Mucosa of descending colon (tissue), 3 donors: ENCODE measurements around the gene DOCK4. TPM values are rescaled to one million over a fixed set of nuclear protein-coding genes. Genes with fewer than 3 reads are reported as not detected.

ENCODE experiments used
- ATAC-seq: fragments of 200-7000 bp; cut with Tn5 transposase; one replicate; pipeline ENCODE4 v1.9.1; 2020; ENCODE audit warnings: mild to moderate bottlenecking, moderate library complexity
- DNase-seq, 3 donors: peaks; one replicate each; pipeline ENCODE4 v3.0.0-alpha.2; 2020
- H3K36me3 ChIP-seq: fragments of 200-600 bp; one replicate; pipeline ENCODE4 v1.8.0; 2021; ENCODE audit warnings: low read depth, mild to moderate bottlenecking
- H3K4me1 ChIP-seq: fragments of 200-600 bp; one replicate; pipeline ENCODE4 v1.8.0; 2021; ENCODE audit warnings: low read depth, mild to moderate bottlenecking
- H3K4me3 ChIP-seq: fragments of 200-600 bp; one replicate; pipeline ENCODE4 v1.8.0; 2021; ENCODE audit warnings: mild to moderate bottlenecking
- H3K9me3 ChIP-seq: fragments of 200-600 bp; one replicate; pipeline ENCODE4 v1.8.0; 2021; ENCODE audit warnings: mild to moderate bottlenecking
- intact Hi-C, 2 donors: fragments of 100-400 bp; cut with DNase I in 1 of 2; cut with micrococcal nuclease in 1 of 2; formaldehyde crosslinking; loops; one replicate each; pipeline versions ENCODE4 v1.11.0 to v1.11.1; 2022; cut with DNase I, micrococcal nuclease
- total RNA-seq, 3 donors: library from RNA; stranded (reverse); fragmentation: NEBNext Ultra II Directional in 2 of 3; extraction: Animal tissue kit (Norgen Biotek cat#: 25700) in 2 of 3; gene quantifications; one replicate each; pipeline versions ENCODE4 v1.2.1 to v1.2.4, GENCODE V29; 2021 to 2023
- TF ChIP-seq, protein P1 (sequence below): fragments of 200-600 bp; IDR thresholded peaks from one replicate; pipeline ENCODE4 v1.8.0; 2022; ENCODE audit warnings: antibody characterized with exemption, mild to moderate bottlenecking
- donor health status: DM: no; HTN: no; CAD: no; lungs with moderate emphysema.
- donor health status: DM: no; HTN: no; CAD: no.
- donor health status: DM: no; HTN: yes; CAD: no.

Gene DOCK4
- total RNA-seq, 3 donors from 2014 or later = 9.2 to 18.4 (median 12.7) TPM

DNA sequence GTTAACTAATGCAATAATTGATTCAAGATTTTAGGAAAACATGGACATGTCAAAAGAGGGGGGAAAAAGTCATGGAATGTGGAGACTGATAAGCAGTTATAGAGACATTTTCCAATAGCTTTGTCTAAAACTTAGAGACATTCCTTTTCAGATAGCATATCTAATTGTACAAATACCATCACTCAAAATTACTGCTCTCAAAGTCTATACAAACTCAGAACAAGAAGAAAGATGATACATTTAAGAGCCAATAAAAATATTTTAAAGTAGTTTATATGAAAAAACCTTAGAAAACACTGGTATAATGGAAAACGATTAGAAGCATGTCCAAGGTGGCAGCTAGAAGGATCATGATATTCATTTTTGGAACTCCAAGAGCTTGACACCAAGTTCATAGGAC is 146.5 kb downstream of the DOCK4 start:
- ATAC-seq (no peak), DNase-seq (no peak)
- no peaks in the 10 kb centered on the region for H3K36me3 ChIP-seq
- TF ChIP-seq, protein P1, sequence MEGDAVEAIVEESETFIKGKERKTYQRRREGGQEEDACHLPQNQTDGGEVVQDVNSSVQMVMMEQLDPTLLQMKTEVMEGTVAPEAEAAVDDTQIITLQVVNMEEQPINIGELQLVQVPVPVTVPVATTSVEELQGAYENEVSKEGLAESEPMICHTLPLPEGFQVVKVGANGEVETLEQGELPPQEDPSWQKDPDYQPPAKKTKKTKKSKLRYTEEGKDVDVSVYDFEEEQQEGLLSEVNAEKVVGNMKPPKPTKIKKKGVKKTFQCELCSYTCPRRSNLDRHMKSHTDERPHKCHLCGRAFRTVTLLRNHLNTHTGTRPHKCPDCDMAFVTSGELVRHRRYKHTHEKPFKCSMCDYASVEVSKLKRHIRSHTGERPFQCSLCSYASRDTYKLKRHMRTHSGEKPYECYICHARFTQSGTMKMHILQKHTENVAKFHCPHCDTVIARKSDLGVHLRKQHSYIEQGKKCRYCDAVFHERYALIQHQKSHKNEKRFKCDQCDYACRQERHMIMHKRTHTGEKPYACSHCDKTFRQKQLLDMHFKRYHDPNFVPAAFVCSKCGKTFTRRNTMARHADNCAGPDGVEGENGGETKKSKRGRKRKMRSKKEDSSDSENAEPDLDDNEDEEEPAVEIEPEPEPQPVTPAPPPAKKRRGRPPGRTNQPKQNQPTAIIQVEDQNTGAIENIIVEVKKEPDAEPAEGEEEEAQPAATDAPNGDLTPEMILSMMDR = no peak
- H3K4me3 ChIP-seq = no peak overlapping the region
- intact Hi-C loops = no loop called here
- no peaks in the 10 kb centered on the region for H3K4me1 ChIP-seq
- H3K9me3 ChIP-seq = no peaks in the 10 kb centered on the region

DNA sequence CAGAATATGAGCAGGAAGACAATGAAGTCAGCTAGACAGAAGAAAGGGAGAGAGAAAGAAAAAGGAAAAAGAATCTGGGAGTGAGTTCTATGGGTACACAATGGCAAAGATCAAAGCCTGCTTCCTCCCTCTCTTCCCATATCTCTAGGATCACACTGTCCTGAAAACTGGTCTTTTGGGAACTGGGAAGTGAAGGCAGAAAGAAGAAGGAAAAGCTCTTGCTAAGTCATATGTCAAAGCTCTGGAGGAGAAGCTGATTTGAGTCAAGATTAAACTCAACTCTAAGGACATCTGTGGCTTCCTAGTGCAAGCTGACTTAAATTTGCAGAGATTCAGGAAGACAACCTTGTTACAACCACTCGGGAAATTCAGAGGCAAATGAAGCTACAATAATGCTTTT is 147.5 kb downstream of the DOCK4 start:
- no peak for ATAC-seq
- no peaks in the 10 kb centered on the region for H3K36me3 ChIP-seq
- H3K4me3 ChIP-seq = no peak overlapping the region
- DNase-seq = no peak
- intact Hi-C loops = no loop called here
- no peaks in the 10 kb centered on the region for H3K4me1 ChIP-seq
- TF ChIP-seq, protein P1 = no peak
- no peaks in the 10 kb centered on the region for H3K9me3 ChIP-seq

DNA sequence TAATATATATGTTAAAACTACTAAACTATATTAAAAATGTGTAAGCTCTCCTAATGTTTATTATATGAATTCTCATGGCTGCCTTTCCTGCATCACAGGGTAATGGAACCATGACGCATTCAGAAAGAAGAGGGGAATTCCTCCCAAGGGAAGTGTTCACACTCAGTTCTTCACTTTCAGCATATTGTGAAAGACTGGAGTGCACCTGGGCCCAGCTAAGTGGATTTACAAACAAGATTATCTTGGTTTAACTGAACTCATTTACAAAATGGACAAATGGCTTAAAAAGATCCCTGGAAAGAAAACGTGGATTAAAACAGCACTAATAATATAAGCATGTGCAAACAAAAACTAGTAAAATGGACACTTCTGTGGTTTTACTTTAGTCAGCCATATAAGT is 149.8 kb downstream of the DOCK4 start:
- DNase-seq (no peak), ATAC-seq (no peak)
- H3K4me3 ChIP-seq = no peak overlapping the region
- no peaks in the 10 kb centered on the region for H3K4me1 ChIP-seq
- H3K9me3 ChIP-seq = no peaks in the 10 kb centered on the region
- intact Hi-C loops = no loop called here
- TF ChIP-seq, protein P1 = no peak
- no peaks in the 10 kb centered on the region for H3K36me3 ChIP-seq

DNA sequence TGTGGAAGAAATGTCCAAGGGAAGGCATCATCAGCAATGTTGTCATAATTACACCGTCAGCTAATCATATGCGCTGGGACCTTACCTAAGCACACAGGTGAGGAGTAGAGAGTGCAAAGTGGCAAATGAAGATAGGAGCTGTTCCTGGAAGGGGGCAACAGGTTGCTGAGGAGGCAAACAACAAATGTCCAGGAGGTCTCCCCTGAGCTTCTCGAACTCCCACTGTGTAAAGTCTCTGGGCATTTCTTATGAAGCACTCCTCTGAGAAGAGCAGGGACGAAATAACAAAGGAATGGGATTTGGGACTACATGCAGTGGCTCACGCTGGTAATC is 152.5 kb downstream of the DOCK4 start:
- no peaks in the 10 kb centered on the region for H3K36me3 ChIP-seq
- H3K9me3 ChIP-seq = no peaks in the 10 kb centered on the region
- TF ChIP-seq, protein P1 = no peak
- intact Hi-C loops = no loop called here
- H3K4me3 ChIP-seq = no peak overlapping the region
- H3K4me1 ChIP-seq = no peaks in the 10 kb centered on the region
- ATAC-seq (no peak), DNase-seq (no peak)

DNA sequence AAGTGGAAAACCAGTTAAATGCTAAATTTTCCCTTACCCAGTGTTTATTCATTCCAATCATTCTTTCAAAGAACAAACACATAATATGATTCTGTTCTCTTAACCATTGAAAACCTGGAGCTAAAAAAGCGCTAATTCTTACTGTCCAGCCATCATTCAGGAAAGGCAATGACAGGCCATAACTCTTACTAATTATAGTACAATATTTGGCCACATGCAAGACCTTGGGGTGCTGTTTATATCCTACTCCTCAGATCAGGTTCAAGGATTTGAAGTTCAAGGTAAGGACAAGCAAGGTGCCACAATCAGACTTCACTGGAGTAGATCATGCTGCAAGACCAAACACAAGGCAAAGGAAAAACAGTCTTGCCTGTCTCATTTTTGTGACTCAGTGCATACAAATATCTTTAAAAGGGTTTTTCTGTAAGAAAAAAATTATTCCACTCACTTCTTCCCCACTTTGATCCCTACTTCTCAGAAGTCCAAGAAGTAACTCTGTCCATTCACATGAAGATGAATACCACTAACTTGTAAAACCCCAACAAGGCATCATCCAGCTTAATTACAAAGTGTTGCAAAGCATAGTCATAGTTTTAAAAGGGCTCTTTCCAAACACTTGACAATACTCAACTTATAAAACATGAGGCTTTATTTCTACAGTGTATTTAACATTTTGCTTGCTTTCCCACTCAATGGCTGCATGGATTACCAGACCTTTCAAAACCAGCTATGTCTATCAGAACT is 153.0 kb downstream of the DOCK4 start:
- H3K4me3 ChIP-seq = no peak overlapping the region
- DNase-seq = no peak
- intact Hi-C loops = no loop called here
- ATAC-seq = no peak
- no peaks in the 10 kb centered on the region for H3K36me3 ChIP-seq
- TF ChIP-seq, protein P1 = no peak
- H3K4me1 ChIP-seq = no peaks in the 10 kb centered on the region
- no peaks in the 10 kb centered on the region for H3K9me3 ChIP-seq

DNA sequence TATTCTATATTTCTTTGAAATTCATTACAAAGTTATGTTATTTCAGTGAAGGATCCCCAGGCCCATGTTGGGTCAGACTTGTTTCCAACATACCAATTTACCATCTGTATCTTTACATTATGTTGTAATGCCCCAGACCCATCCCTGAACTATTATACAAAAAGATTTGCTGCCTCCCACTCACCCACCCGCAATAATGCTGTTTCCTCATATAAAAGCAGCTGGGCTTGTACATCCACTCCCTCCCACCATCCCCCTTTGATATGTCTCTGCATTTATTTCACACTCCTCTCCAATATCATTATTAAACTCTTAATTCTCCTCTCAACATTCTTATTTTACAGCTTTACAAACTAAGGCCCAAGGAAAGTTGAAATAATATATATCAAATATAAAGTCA is 153.7 kb downstream of the DOCK4 start:
- TF ChIP-seq, protein P1 = no peak

More for the DNA sequence above, 153.7 kb downstream of the DOCK4 start:
- intact Hi-C loops = no loop called here
- no peak for ATAC-seq
- no peak for DNase-seq
- H3K36me3 ChIP-seq = no peaks in the 10 kb centered on the region
- no peaks in the 10 kb centered on the region for H3K4me1 ChIP-seq
- H3K4me3 ChIP-seq = no peak overlapping the region
- H3K9me3 ChIP-seq = no peaks in the 10 kb centered on the region
